ENCODE measurements around the gene CYP2R1. TPM values are rescaled to one million over a fixed set of nuclear protein-coding genes. Genes with fewer than 3 reads are reported as not detected.

The CYP2R1 gene
- total and polyA plus RNA-seq, 7 donors: 6.1 to 17.5 (median 12.3) TPM

DNA sequence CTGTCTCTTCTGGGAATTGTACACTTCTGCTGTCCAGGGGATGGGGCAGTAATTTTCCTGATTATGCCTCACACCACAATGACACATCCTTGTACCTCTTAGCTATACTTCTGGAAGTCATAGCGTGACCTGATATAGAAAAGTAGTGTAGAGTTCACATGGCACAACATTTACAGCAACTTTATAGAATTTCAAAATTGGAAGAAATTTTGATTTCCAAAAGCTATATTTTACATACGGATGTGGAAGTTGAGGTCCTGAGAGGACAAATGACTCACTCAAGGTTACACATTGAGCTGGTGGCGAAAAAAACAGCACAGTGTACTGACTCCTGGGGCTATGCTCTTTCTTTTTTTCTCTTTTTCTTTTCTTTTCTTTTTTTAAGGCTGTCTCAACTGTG, 6.3 kb upstream of the CYP2R1 start:
- WGBS, 2 donors: 78 to 94% methylated on average over 3 of the region's 3 CpGs
- intact Hi-C loops (cut with DNase I): no loop called here
- no peak for TF ChIP-seq POLR2A (IDR thresholded peaks at IDR 0.05)
- TF ChIP-seq EP300 (IDR thresholded peaks at IDR 0.05): no peak
- TF ChIP-seq, protein P1, sequence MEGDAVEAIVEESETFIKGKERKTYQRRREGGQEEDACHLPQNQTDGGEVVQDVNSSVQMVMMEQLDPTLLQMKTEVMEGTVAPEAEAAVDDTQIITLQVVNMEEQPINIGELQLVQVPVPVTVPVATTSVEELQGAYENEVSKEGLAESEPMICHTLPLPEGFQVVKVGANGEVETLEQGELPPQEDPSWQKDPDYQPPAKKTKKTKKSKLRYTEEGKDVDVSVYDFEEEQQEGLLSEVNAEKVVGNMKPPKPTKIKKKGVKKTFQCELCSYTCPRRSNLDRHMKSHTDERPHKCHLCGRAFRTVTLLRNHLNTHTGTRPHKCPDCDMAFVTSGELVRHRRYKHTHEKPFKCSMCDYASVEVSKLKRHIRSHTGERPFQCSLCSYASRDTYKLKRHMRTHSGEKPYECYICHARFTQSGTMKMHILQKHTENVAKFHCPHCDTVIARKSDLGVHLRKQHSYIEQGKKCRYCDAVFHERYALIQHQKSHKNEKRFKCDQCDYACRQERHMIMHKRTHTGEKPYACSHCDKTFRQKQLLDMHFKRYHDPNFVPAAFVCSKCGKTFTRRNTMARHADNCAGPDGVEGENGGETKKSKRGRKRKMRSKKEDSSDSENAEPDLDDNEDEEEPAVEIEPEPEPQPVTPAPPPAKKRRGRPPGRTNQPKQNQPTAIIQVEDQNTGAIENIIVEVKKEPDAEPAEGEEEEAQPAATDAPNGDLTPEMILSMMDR (IDR thresholded peaks at IDR 0.05): no peak
- H3K4me1 ChIP-seq: no peaks in the 10 kb centered on the region
- no peak overlapping the region for H3K4me3 ChIP-seq
- H3K27ac ChIP-seq: no peak overlapping the region
- DNase-seq: no peak
- no peaks in the 10 kb centered on the region for H3K36me3 ChIP-seq
- H3K27me3 ChIP-seq: no peaks in the 10 kb centered on the region
- no peaks in the 10 kb centered on the region for H3K9me3 ChIP-seq

- no peaks in the 10 kb centered on the region for H3K27me3 ChIP-seq
- intact Hi-C loops (cut with DNase I): loop anchor here (5.0 kb wide), 3 partner anchors 103 to 358 kb away; partner anchors contain the start of gene PDE3B
- peaks cover 4 to 11% (median 8%) of the 10 kb centered on the region in 4 donors for H3K4me1 ChIP-seq
- TF ChIP-seq, protein P1 (IDR thresholded peaks at IDR 0.05): no peak
- TF ChIP-seq POLR2A (IDR thresholded peaks at IDR 0.05): no peak
- TF ChIP-seq EP300 (IDR thresholded peaks at IDR 0.05): no peak
- TF ChIP-seq POLR2AphosphoS5 (IDR thresholded peaks at IDR 0.05): no peak
- no peak overlapping the region for H3K27ac ChIP-seq
- H3K4me3 ChIP-seq: no peak overlapping the region
- no peaks in the 10 kb centered on the region for H3K9me3 ChIP-seq
- WGBS, 2 donors: 73 to 77% methylated on average over 5 of the region's 5 CpGs
- DNase-seq: peak; percentile 77
- no peaks in the 10 kb centered on the region for H3K36me3 ChIP-seq
Measured at GRCh38 chr11:14894657-14895598, 2.9 kb upstream of the CYP2R1 start.

- H3K36me3 ChIP-seq: no peaks in the 10 kb centered on the region
- 83 to 94% methylated on average over 2 of the region's 2 CpGs for WGBS, 2 donors
- DNase-seq: no peak
- peak overlapping the region; percentile 89 to 95 (median 92) for H3K27ac ChIP-seq
- H3K4me1 ChIP-seq: peaks cover 4 to 24% (median 10%) of the 10 kb centered on the region in 4 donors
- intact Hi-C loops (cut with DNase I): loop anchor here (1.0 to 5.0 kb wide), 4 partner anchors 100 to 372 kb away; partner anchors contain the start of genes PDE3B and PSMA1
- no peaks in the 10 kb centered on the region for H3K27me3 ChIP-seq
- peak overlapping the region; percentile 69 to 88 (median 78) for H3K4me3 ChIP-seq
- TF ChIP-seq POLR2A (IDR thresholded peaks at IDR 0.05) (no peak), POLR2AphosphoS5 (IDR thresholded peaks at IDR 0.05) (no peak), EP300 (IDR thresholded peaks at IDR 0.05) (no peak)
- TF ChIP-seq, protein P1 (IDR thresholded peaks at IDR 0.05): no peak
- no peaks in the 10 kb centered on the region for H3K9me3 ChIP-seq
Measured at GRCh38 chr11:14892577-14892976, 546 bp upstream of the CYP2R1 start.

DNA sequence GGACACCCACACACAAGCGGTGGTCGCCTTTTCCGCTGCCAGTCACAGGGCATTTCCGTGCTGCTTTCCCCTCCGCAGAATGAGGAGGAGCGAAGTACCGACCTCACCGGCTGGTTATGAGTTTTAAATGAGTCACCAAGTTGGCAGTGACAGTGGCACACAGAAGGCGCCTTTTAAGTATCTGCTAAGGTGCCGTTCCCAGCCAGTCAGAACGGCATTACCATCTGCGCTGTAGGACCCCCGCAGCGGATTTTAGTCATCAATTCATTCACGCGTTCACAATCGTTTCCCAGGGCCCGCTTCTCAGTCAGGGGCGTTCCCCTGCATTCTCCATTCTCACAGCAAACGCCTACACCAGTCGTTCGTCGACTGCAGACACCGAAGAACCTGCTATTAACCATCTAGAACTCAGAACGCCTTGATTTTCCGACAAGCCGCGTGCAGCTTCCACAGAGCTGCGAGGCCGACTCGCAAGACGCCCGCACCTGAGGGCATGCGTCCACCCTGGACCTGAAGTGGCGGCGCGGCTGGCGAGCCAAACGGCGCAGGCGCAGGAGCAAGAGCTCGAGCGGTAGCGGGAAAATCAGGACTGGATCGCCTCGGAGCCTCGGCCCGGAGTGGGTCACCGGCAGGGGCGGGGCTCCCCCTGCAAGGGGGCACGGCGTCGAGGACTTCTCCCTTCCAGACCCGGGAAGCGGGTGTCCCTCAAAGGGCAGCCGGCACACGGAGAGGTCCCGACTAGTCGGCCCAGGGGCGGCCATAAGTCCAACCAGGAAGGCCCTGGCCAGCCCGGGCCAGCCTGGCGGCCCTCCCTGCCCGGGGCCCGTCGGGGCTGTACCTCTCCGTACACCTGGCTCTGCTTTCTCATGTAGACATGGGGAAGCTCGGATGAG, 642 bp downstream of the CYP2R1 start:
- Histone ChIP-seq H3K36me3 (no peaks in the 10 kb centered on the region), H3K4me3 (peak overlapping the region; percentile 69 to 88 (median 78)), H3K4me1 (peaks cover 4 to 29% (median 10%) of the 10 kb centered on the region in 4 donors), H3K27me3 (no peaks in the 10 kb centered on the region), H3K27ac (peak overlapping the region; percentile 89 to 95 (median 92)), H3K9me3 (no peaks in the 10 kb centered on the region)
- DNase-seq: peak; percentile 94
- 0 to 1% methylated on average over 67 of the region's 67 CpGs for WGBS, 2 donors
- intact Hi-C loops (cut with DNase I): loop anchor here (1.0 to 5.0 kb wide), 4 partner anchors 99 to 371 kb away; partner anchors contain the start of genes PDE3B and PSMA1
- TF ChIP-seq POLR2A (IDR thresholded peaks at IDR 0.05): peak; percentile 46 to 74
- TF ChIP-seq POLR2AphosphoS5 (IDR thresholded peaks at IDR 0.05): peak; percentile 95 to 97 (median 96)
- TF ChIP-seq EP300 (IDR thresholded peaks at IDR 0.05): no peak
- TF ChIP-seq, protein P1 (IDR thresholded peaks at IDR 0.05): no peak
